ENCODE results near the gene B3GNT8. TPM values are rescaled to one million over a fixed set of nuclear protein-coding genes. Genes with fewer than 3 reads are reported as not detected.
"Not testable (repeated sequence)": the region's sequence is repeated elsewhere in the genome, so short reads cannot be mapped to it uniquely, and the experiment has no call there.

B3GNT8 gene
- total RNA-seq, 1 donor from 2014 or later = 0.99 TPM

- no peak overlapping the region for H3K27ac Mint-ChIP-seq
- no peak overlapping the region for H3K4me3 Mint-ChIP-seq
- no peak for DNase-seq (ENCODE audit: low spot score)
- intact Hi-C loops (cut with micrococcal nuclease) = no loop called here
- H3K9me3 Mint-ChIP-seq = no peaks in the 10 kb centered on the region
- H3K36me3 Mint-ChIP-seq (ENCODE audit: low read depth) = peaks cover 16% of the 10 kb centered on the region
- H3K27me3 Mint-ChIP-seq (ENCODE audit: insufficient read depth) = no peaks in the 10 kb centered on the region
- no peaks in the 10 kb centered on the region for H3K4me1 Mint-ChIP-seq (ENCODE audit: low read depth)
These were observed 40.7 kb downstream of the B3GNT8 start for GRCh38 chr19:41386442-41386841.

DNA sequence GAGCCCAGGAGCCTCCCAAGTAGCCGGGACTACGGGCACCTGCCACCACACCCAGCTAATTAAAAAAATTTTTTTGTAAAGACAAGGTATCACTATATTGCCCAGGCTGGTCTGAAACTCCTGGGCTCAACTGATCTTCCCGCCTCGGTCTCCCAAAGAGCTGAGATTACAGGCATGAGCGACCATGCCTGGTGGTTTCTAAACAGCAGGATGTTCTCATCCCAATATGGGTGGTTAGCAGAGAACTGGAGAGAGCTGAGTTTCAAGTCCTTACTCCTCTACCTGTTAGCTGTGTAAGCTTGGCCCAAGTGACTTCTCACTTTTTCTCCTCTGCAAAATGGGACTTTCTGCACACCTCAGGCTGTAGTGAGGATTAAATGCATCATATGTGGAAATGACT, 42.8 kb downstream of the B3GNT8 start:
- H3K4me1 Mint-ChIP-seq (ENCODE audit: low read depth) = no peaks in the 10 kb centered on the region
- no peaks in the 10 kb centered on the region for H3K9me3 Mint-ChIP-seq
- H3K36me3 Mint-ChIP-seq (ENCODE audit: low read depth) = peaks cover 9% of the 10 kb centered on the region
- intact Hi-C loops (cut with micrococcal nuclease) = no loop called here
- no peak overlapping the region for H3K4me3 Mint-ChIP-seq
- H3K27ac Mint-ChIP-seq = no peak overlapping the region
- H3K27me3 Mint-ChIP-seq (ENCODE audit: insufficient read depth) = no peaks in the 10 kb centered on the region
- DNase-seq (ENCODE audit: low spot score) = no peak

- H3K9me3 Mint-ChIP-seq; H3K4me1 Mint-ChIP-seq (ENCODE audit: low read depth); DNase-seq (ENCODE audit: low spot score); H3K4me3 Mint-ChIP-seq; H3K27ac Mint-ChIP-seq; intact Hi-C loops (cut with micrococcal nuclease); H3K27me3 Mint-ChIP-seq (ENCODE audit: insufficient read depth): not testable (repeated sequence)
- H3K36me3 Mint-ChIP-seq (ENCODE audit: low read depth) = peaks cover 11% of the 10 kb centered on the region
These were observed 45.6 kb downstream of the B3GNT8 start for GRCh38 chr19:41381536-41381935.

- H3K4me1 Mint-ChIP-seq (ENCODE audit: low read depth) = peaks cover 14% of the 10 kb centered on the region
- no peaks in the 10 kb centered on the region for H3K9me3 Mint-ChIP-seq
- H3K27ac Mint-ChIP-seq = no peak overlapping the region
- intact Hi-C loops (cut with micrococcal nuclease) = no loop called here
- no peak overlapping the region for H3K4me3 Mint-ChIP-seq
- DNase-seq (ENCODE audit: low spot score) = no peak
- H3K36me3 Mint-ChIP-seq (ENCODE audit: low read depth) = peaks cover 3% of the 10 kb centered on the region
- H3K27me3 Mint-ChIP-seq (ENCODE audit: insufficient read depth) = peaks cover 2% of the 10 kb centered on the region
These were observed 49.0 kb downstream of the B3GNT8 start for GRCh38 chr19:41377977-41378709.

DNA sequence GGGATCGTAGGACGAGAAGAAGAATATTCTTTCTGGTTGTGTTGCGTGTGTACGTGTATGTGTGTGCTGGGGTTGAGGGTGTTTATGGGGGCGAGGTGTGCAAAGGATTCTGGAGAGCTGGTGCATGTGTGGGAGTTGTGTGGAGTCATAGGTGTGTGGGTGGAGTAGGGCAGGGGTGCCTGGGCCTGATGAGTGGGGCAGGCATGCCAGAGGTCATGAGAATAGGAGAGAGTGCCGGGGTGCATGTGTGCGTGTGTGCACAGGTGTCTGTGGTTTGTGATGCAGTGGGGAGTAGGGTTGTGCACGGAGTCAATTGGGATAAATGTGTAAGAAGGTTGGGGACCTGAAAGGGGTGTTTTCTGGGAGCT, 50.2 kb downstream of the B3GNT8 start:
- H3K27ac Mint-ChIP-seq = peak overlapping the region; percentile 83

GRCh38 chr19:41376241-41376997, 50.8 kb downstream of the B3GNT8 start, which contains the start of gene TMEM91:
TSS of gene TMEM91 (plus strand) at chr19:41376533. CDS start at chr19:41378310, 1,777 bp downstream.
- peak within 1 kb of the TSS; percentile 82 for H3K4me3 Mint-ChIP-seq
- no peaks in the 10 kb centered on the region for H3K9me3 Mint-ChIP-seq
- DNase-seq (ENCODE audit: low spot score) = no peak
- peaks cover 2% of the 10 kb centered on the region for H3K27me3 Mint-ChIP-seq (ENCODE audit: insufficient read depth)
- H3K36me3 Mint-ChIP-seq (ENCODE audit: low read depth) = peaks cover 4% of the 10 kb centered on the region
- peak within 1 kb of the TSS; percentile 83 for H3K27ac Mint-ChIP-seq
- H3K4me1 Mint-ChIP-seq (ENCODE audit: low read depth) = peaks cover 14% of the 10 kb centered on the region
- intact Hi-C loops (cut with micrococcal nuclease) = no loop called here

More for the DNA sequence above, 50.2 kb downstream of the B3GNT8 start:
- no peak for DNase-seq (ENCODE audit: low spot score)
- peaks cover 3% of the 10 kb centered on the region for H3K36me3 Mint-ChIP-seq (ENCODE audit: low read depth)
- no peaks in the 10 kb centered on the region for H3K9me3 Mint-ChIP-seq
- peaks cover 2% of the 10 kb centered on the region for H3K27me3 Mint-ChIP-seq (ENCODE audit: insufficient read depth)
- peaks cover 14% of the 10 kb centered on the region for H3K4me1 Mint-ChIP-seq (ENCODE audit: low read depth)
- peak overlapping the region; percentile 82 for H3K4me3 Mint-ChIP-seq
- intact Hi-C loops (cut with micrococcal nuclease) = no loop called here

Other genes with a start within 250 kb of the B3GNT8 start
- 0.60 and 0.73 TPM in 2 replicates for gene CYP2S1, start 234.2 kb downstream of the B3GNT8 start, total RNA-seq
- 0.17 and 0.18 TPM in 2 replicates for gene AXL, start 208.2 kb downstream of the B3GNT8 start, total RNA-seq
- 254 and 264 TPM in 2 replicates for gene HNRNPUL1, start 163.0 kb downstream of the B3GNT8 start, total RNA-seq
- 35.3 and 36.1 TPM in 2 replicates for gene CCDC97, start 117.2 kb downstream of the B3GNT8 start, total RNA-seq
- gene TGFB1, start 73.5 kb downstream of the B3GNT8 start, total RNA-seq = 108 and 112 TPM in 2 replicates
- 4.4 and 4.5 TPM in 2 replicates for gene B9D2, start 63.2 kb downstream of the B3GNT8 start, total RNA-seq
- 2.8 and 2.9 TPM in 2 replicates for gene TMEM91, start 50.8 kb downstream of the B3GNT8 start, total RNA-seq
- 59.3 and 66.6 TPM in 2 replicates for gene EXOSC5, start 30.0 kb downstream of the B3GNT8 start, total RNA-seq
- 14.6 and 22.7 TPM in 2 replicates for gene BCKDHA, start 29.6 kb downstream of the B3GNT8 start, total RNA-seq
- 56.7 and 57.3 TPM in 2 replicates for gene DMAC2, start 12.5 kb upstream of the B3GNT8 start, total RNA-seq
- gene ERICH4, start 15.8 kb upstream of the B3GNT8 start, total RNA-seq = not detected in 2 replicates
- 34.1 and 38.5 TPM in 2 replicates for gene CEACAM21, start 148.8 kb upstream of the B3GNT8 start, total RNA-seq
- gene CEACAM4, start 199.7 kb upstream of the B3GNT8 start, total RNA-seq = not detected in 2 replicates

All from activated T-helper 1 cell treated with anti-CD3 and anti-CD28 coated beads, Interleukin-12 subunit alpha, Interleukin-12 subunit beta, Interleukin-2, Interleukin-4 antibody, amounts not matched to agents 30 ng/mL and 10 ng/mL and 1 ng/mL, durations not matched to agents 14 hours and 24 hours and 36 hours (primary cell).